ENCODE results near the gene GRPEL1.

The GRPEL1 gene

DNA sequence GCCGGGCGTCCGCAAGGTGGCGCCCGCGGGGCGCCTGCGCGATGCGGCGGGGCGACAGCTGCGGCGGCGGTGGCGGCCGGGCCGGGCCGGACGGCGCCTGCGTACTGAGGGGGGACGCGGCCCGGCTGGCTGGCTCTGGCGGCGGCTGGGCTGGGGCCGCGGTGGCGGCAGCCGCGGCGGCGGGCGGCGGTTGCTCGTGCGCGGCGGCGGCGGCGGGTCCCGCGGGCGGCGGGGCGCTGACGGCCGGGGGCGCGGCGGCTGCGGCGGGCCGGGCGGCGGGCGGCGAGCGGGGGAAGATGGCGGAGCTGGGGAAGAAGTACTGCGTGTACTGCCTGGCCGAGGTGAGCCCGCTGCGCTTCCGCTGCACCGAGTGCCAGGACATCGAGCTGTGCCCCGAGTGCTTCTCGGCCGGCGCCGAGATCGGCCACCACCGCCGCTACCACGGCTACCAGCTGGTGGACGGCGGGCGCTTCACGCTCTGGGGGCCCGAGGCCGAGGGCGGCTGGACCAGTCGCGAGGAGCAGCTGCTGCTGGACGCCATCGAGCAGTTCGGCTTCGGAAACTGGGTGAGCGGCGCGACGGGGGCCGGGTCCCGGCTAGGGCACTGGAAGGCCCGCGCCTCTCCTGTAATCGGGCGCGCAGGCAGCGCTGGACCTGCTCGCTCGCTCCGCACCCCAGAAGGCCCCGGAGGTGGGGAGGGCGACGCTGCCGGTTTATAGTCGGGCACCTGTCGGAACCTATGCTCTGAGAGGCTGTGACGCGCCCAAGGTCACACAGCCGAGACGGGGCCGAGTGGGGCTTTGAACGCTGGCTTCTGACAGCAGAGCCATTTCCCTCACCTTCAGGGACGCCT lies 24.4 kb downstream of the GRPEL1 start, which contains the start of gene TADA2B:
TSS of gene TADA2B (plus strand) at position 89 of the 853 bp plus-strand sequence. CDS start at position 297, 208 bp downstream.
- DNase-seq, result no peak

DNA sequence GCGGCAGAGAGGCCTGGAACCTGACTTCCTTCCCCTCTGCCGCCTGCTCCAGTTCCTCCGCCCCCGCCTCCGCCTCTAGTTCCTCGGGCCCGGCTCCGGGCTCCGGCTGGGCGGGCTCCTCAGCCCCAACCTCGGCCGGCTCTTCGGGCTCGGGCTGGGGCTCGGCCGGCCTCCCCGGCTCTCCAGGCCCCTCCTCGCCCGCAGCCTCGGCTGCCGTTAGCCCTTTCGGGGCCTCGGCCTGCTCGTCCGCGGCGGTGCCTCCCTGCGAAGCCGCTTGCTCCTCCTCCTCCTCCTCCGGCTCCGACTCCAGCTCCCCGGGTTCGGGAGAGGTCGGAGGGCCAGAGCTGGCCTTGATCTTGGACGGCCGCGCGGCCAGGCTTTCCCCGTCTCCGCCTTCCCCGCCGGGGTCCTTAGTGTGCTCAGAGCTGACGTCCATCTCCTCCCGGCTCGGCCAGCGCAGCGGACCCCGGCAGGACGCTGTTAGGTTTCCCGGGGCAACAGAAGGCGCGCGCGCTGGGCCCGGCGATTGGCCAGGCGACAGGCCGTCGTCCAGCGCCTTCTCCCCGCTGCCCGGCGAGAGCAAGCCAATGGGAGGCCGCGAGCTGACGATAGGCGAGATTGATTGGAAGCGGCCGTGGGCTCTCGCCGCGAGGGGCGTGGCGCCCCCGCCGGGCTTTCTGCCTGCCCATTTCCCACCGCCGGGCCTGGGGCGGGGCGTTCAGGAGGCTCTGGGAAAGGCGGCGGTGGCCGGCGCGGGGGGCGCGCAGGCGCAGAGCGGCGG lies 25.2 kb downstream of the GRPEL1 start:
- peak; percentile 84 for DNase-seq

DNA sequence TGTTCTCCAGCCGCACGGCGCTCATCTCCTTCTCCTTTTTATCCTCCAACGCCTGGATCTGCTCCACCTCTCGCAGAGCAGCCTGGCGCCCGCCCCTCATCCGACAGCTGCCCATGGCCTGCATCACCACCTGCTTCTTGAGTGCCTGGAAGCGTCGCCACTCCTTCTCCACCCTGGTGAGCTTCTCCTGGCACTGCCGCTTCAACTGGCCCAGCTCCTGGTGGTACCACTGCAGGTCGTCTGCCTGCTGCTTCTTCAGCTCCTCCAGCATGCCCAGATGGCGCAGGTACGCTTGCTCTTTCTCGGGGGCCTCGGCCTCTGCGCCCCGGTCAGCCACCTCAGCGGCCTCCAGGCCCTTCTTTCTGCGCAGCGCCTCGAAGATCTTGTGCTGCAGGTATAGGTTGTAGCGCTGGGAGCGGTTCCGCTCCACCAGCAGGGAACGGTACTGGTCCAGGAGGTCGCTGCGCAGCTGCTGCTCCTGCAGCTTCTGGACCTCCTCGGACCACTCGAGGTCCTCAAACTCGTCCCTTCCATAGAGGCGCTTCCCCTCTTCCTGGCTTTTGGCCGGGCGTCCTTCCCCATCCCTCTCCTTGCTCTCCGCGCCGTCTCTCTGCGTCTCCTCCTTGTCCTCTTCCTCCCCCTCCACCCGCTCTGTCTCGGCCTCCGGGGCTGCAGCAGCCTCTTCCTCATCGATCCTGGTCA lies 25.9 kb downstream of the GRPEL1 start:
- peak; percentile 57 for DNase-seq

- DNase-seq, result no peak
These were observed 26.6 kb downstream of the GRPEL1 start for GRCh38 chr4:7041246-7041645.

- DNase-seq, result no peak
These were observed 27.1 kb downstream of the GRPEL1 start for GRCh38 chr4:7040765-7041164.

DNA sequence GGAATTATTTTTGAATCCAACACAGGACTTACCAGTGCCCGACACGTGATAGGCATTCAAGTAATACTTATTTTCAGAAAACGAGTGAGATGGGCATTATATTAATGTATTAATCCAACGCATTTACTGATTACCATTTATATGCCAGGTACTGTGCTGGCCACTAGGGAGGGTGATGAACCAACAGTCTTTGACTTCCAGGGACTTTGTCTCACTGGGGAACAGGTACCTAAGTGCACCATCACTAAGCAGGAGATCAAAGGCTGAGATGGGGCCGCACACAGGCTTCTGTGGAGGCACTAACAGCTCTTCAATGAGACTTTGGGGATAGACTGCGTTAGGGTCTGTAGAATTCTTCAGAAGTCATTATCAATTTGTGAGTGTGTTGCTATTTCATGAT lies 30.4 kb downstream of the GRPEL1 start:
- no peak for DNase-seq

GRCh38 chr4:7034262-7035081 lies 33.4 kb downstream of the GRPEL1 start:
- no peak for DNase-seq

DNA sequence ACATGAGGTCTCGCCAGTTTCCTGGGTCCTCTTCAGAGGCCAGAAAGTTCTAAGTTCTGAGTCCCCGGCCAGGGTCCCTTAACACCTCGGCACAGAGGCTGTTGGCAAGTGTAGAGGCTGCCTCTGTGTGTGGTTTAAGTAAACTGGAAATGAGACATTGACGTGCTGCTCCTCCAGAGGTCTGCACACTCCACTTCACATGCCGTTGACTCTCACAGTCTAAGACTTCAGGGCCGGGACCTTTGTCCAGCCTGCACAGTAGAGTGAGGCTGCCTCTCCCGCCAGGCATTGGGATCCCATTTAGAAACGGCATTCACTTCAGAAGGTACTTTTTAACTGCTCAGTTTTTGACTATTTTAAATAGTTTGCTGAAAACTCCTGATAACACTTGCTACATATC lies 35.3 kb downstream of the GRPEL1 start:
- no peak for DNase-seq

- DNase-seq, result no peak
These were observed 36.1 kb downstream of the GRPEL1 start for GRCh38 chr4:7031558-7032449.

- no peak for DNase-seq
These were observed 37.0 kb downstream of the GRPEL1 start for GRCh38 chr4:7030856-7031255.

DNA sequence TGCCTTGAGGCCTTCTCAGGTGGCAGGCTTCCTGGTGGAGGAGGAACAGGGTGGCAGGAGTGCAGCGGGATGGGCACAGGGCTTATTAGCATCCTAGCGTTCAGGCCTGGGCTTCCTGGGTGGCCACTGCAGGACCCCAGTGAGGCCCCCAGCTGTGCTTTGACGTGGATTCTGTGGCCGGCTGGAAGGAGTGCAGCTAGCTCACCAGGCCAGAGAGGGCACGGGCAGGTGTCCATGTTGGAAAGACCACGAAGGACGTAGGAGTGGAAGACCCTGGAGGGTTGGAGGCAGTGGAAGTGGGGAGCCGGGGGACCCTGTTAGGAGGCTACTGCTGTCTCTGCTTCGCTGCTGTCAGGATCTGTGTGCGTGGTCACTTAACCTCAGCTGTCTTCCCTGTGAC lies 37.9 kb downstream of the GRPEL1 start:
- no peak for DNase-seq

- DNase-seq, result no peak
These were observed 38.7 kb downstream of the GRPEL1 start for GRCh38 chr4:7029212-7029611.

- no peak for DNase-seq
These were observed 40.0 kb downstream of the GRPEL1 start for GRCh38 chr4:7027913-7028312.

GRCh38 chr4:7027284-7027683 lies 40.6 kb downstream of the GRPEL1 start:
- no peak for DNase-seq

DNA sequence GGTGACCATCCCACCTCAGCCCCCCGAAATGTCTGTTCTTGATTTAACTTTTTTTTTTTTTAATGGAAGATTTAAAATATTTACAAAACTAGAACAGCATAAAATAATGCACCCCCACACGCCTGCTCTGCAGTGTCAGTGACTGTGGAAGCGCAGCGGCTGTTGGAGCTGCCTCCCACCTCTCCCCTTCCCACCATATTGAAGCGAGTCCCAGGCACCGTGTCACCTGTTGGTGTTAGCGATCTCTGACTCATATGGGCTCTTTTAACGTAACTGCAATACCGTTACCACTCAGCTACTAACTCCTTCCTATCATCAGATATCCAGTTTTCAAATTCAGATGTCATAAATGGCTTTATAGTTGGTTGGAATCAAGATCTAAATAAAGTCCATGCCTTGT lies 41.8 kb downstream of the GRPEL1 start:
- no peak for DNase-seq

GRCh38 chr4:7025040-7025602 lies 42.7 kb downstream of the GRPEL1 start:
- no peak for DNase-seq

DNA sequence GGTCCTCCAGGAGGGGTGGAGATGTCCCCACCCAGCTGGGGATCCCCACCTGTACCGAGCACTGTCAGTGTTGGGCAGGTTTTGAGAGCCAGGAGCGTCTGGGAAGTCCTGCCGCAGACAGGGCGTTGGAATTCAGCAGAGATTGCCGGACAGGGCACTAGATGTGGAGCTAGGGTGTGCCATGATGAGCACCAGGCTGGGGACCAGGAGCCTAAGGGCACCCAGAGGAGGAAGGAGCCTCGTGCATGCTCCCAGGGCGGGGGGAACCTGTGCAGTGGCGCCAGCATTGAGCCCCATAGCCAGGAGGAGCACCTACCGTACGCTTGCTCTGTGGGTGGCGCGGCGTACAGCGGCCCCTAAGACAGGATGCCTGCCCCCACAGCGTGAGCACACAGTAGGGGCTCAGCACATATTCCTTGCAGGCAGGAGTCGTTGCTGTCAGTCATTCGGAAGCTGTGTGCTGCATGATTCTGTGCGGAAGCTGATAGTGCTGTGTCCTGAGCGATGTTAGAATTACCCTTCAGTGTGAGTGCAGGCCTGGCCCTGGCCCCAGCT lies 43.5 kb downstream of the GRPEL1 start:
- no peak for DNase-seq

DNA sequence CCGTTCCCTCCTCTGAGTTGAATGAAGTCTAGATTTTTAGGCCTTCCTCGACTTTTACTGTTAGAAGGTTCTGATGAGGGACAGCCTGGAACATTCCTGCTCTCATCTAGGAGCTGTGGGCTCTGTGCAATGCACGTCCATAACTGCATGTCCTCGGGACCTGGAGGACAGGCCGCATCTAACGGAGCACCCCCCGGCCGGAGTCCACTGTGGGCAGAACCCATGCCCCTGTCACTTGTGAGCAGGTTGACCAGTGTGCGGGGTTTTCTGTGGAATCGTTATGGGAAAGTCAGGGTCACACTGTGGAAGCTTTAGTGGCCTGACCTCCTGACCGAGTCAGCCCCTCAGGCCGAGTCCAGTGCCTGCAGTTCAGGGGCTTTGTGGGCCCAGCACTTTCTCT lies 44.0 kb downstream of the GRPEL1 start:
- no peak for DNase-seq

GRCh38 chr4:7023486-7023885 lies 44.4 kb downstream of the GRPEL1 start:
- DNase-seq, result no peak

- DNase-seq, result no peak
These were observed 45.8 kb downstream of the GRPEL1 start for GRCh38 chr4:7021930-7022664.
